ENCODE results near the gene FIGN.

- TF ChIP-seq SUZ12 (IDR thresholded peaks at IDR 0.05; ENCODE audit: extremely low read depth, insufficient read depth, insufficient read length) (no peak), YY1 (IDR thresholded peaks at IDR 0.05; ENCODE audit: insufficient read depth, insufficient read length) (no peak)
These were observed 15.9 kb upstream of the FIGN start for GRCh38 chr2:163751696-163752095.

All from NT2/D1 (cell line).